Transverse colon (tissue), 4 donors: ENCODE measurements around the gene IMPG2.

ENCODE experiments used
- EP300 ChIP-seq: sonication (generic); formaldehyde crosslinking; IDR thresholded peaks from one replicate; pipeline ENCODE4 v1.6.1; 2017; ENCODE audit warnings: antibody characterized with exemption, low read depth
- POLR2AphosphoS5 ChIP-seq, 3 donors: sonication (generic); formaldehyde crosslinking; IDR thresholded peaks; one replicate each; pipeline ENCODE4 v1.6.1; 2016; ENCODE audit warnings: antibody characterized with exemption in 3 of 3
- TF ChIP-seq, protein P1 (sequence below), 5 experiments: fragments of 200-600 bp in 3 of 5; fragments of 450-650 bp in 2 of 5; sonication (generic) in 3 of 5; IDR thresholded peaks; 1 replicate in 2 of 5; 2 replicates in 3 of 5; pipeline ENCODE4 v1.5.1; 2016 to 2017; ENCODE audit warnings: antibody characterized with exemption in 5 of 5, inconsistent platforms in 3 of 5, mild to moderate bottlenecking in 2 of 5, moderate library complexity in 1 of 5

- TF ChIP-seq EP300 (no peak), POLR2AphosphoS5 (IDR thresholded peaks at IDR 0.05) (no peak)
- TF ChIP-seq, protein P1, sequence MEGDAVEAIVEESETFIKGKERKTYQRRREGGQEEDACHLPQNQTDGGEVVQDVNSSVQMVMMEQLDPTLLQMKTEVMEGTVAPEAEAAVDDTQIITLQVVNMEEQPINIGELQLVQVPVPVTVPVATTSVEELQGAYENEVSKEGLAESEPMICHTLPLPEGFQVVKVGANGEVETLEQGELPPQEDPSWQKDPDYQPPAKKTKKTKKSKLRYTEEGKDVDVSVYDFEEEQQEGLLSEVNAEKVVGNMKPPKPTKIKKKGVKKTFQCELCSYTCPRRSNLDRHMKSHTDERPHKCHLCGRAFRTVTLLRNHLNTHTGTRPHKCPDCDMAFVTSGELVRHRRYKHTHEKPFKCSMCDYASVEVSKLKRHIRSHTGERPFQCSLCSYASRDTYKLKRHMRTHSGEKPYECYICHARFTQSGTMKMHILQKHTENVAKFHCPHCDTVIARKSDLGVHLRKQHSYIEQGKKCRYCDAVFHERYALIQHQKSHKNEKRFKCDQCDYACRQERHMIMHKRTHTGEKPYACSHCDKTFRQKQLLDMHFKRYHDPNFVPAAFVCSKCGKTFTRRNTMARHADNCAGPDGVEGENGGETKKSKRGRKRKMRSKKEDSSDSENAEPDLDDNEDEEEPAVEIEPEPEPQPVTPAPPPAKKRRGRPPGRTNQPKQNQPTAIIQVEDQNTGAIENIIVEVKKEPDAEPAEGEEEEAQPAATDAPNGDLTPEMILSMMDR (IDR thresholded peaks at IDR 0.05): no peak
Observed at GRCh38 chr3:101185341-101185740, 135.0 kb downstream of the IMPG2 start.
